ENCODE results near the gene RMDN3. TPM values are rescaled to one million over a fixed set of nuclear protein-coding genes. Genes with fewer than 3 reads are reported as not detected.

Gene RMDN3
- total RNA-seq, 1 donor from 2014 or later, result 25.5 TPM

- no peak for DNase-seq (ENCODE audit: low read depth)
Observed at GRCh38 chr15:40773902-40774301, 18.8 kb upstream of the RMDN3 start.

GRCh38 chr15:40773496-40773895 lies 18.4 kb upstream of the RMDN3 start:
- no peak for DNase-seq (ENCODE audit: low read depth)

GRCh38 chr15:40772014-40772413 lies 17.0 kb upstream of the RMDN3 start:
- DNase-seq (ENCODE audit: low read depth), result no peak

GRCh38 chr15:40771242-40771641 lies 16.2 kb upstream of the RMDN3 start:
- DNase-seq (ENCODE audit: low read depth), result no peak

GRCh38 chr15:40770147-40770721 lies 15.2 kb upstream of the RMDN3 start:
- peak; percentile 89 for DNase-seq (ENCODE audit: low read depth)

- no peak for DNase-seq (ENCODE audit: low read depth)
Observed at GRCh38 chr15:40769274-40770146, 14.5 kb upstream of the RMDN3 start, which contains the start of gene C15orf62. Gene C15orf62, plus strand, starts transcription at chr15:40769980. Its CDS starts 516 bp downstream, at chr15:40770496.

- no peak for DNase-seq (ENCODE audit: low read depth)
Observed at GRCh38 chr15:40768521-40769273, 13.6 kb upstream of the RMDN3 start.

GRCh38 chr15:40767838-40768500 lies 12.9 kb upstream of the RMDN3 start:
- no peak for DNase-seq (ENCODE audit: low read depth)

- DNase-seq (ENCODE audit: low read depth), result no peak
Observed at GRCh38 chr15:40766906-40767837, 12.1 kb upstream of the RMDN3 start.

GRCh38 chr15:40766194-40766815 lies 11.3 kb upstream of the RMDN3 start:
- no peak for DNase-seq (ENCODE audit: low read depth)

GRCh38 chr15:40764629-40765103 lies 9.6 kb upstream of the RMDN3 start:
- peak; percentile 11 for DNase-seq (ENCODE audit: low read depth)

GRCh38 chr15:40763801-40764628 lies 9.0 kb upstream of the RMDN3 start, which contains the start of gene GCHFR:
Gene GCHFR, plus strand, starts transcription at chr15:40764068. Its CDS starts 113 bp downstream, at chr15:40764181.
- DNase-seq (ENCODE audit: low read depth), result peak; percentile 71

GRCh38 chr15:40762919-40763800 lies 8.1 kb upstream of the RMDN3 start:
- DNase-seq (ENCODE audit: low read depth), result peak; percentile 45

GRCh38 chr15:40759961-40760360 lies 4.9 kb upstream of the RMDN3 start:
- no peak for DNase-seq (ENCODE audit: low read depth)

- DNase-seq (ENCODE audit: low read depth), result no peak
Observed at GRCh38 chr15:40756938-40757337, 1.9 kb upstream of the RMDN3 start.

GRCh38 chr15:40755812-40756208 lies 756 bp upstream of the RMDN3 start:
- DNase-seq (ENCODE audit: low read depth), result no peak

GRCh38 chr15:40754574-40754882 lies 526 bp downstream of the RMDN3 start:
- DNase-seq (ENCODE audit: low read depth), result no peak

- no peak for DNase-seq (ENCODE audit: low read depth)
Observed at GRCh38 chr15:40751745-40752144, 3.3 kb downstream of the RMDN3 start.
